Ovary (tissue), 3 donors: ENCODE measurements around the gene C3orf20.

Experiments
- CTCF ChIP-seq, 3 donors: fragments of 450-650 bp in 2 of 3; fragments of 200-600 bp in 1 of 3; IDR thresholded peaks; one replicate each; pipeline versions ENCODE4 v1.5.1 to v1.8.0; 2016 to 2022; ENCODE audit warnings: antibody characterized with exemption in 3 of 3, mild to moderate bottlenecking in 1 of 3
- POLR2A ChIP-seq: fragments of 450-650 bp; IDR thresholded peaks from one replicate; pipeline ENCODE4 v1.6.1; 2017; ENCODE audit warnings: antibody characterized with exemption, mild to moderate bottlenecking, moderate library complexity
- donor health status: DM: no; HTN: no; CAD: no.

- TF ChIP-seq CTCF (IDR thresholded peaks at IDR 0.05) (no peak), POLR2A (no peak)
These were observed 146.2 kb downstream of the C3orf20 start for GRCh38 chr3:14821151-14821550.
